K562 (cell line): ENCODE data around the gene CTF1. TPM values are rescaled to one million over a fixed set of nuclear protein-coding genes. Genes with fewer than 3 reads are reported as not detected.

Experiments
- ATAC-seq: fragments of 200-7000 bp; cut with Tn5 transposase; 3 replicates; pipeline ENCODE4 v1.9.1; 2020; ENCODE audit warnings: moderate library complexity
- BruUV-seq: library from RNA; stranded (reverse); fragments of 400-500 nt; replicated peaks from 2 replicates; lab custom pipeline; 2021; lab: Mats Ljungman, UMichigan
- CTCF ChIA-PET: fragments of 300-600 bp; formaldehyde crosslinking; extraction: SDS; loops from one replicate; lab custom pipeline; 2021; ENCODE audit warnings: low intra/inter-chr PET ratio; lab: Yijun Ruan, JAX
- POLR2A ChIA-PET: fragments of 300-600, 350-650 bp; sonication (Branson Sonifier 250); formaldehyde crosslinking; extraction: SDS; loops from one replicate; lab custom pipeline; 2021; ENCODE audit warnings: antibody characterized with exemption, inconsistent platforms; lab: Yijun Ruan, JAX
- DNase-seq, 4 experiments: peaks; one replicate each; pipeline versions ENCODE4 v3.0.0 to v3.0.0-alpha.2; 2011 to 2018; ENCODE audit warnings: low spot score in 3 of 4, mixed read lengths in 3 of 4; ENCODE audit errors: extremely low read depth in 1 of 4
- FAIRE-seq: peaks from 2 replicates; lab custom pipeline; 2011; peaks lifted over from hg19 to GRCh38; lab: Jason Lieb, UNC
- H2AFZ ChIP-seq: 2 replicates; pipeline ENCODE4 v1.6.0; 2011; ENCODE audit warnings: low read depth, low read length, control low read depth, inconsistent platforms
- H3K27ac ChIP-seq: fragments of 200-600 bp; 3 replicates; pipeline ENCODE4 v1.8.0; 2011; ENCODE audit warnings: low read depth, mild to moderate bottlenecking, control low read depth, inconsistent platforms, low read length, moderate library complexity, mixed read lengths; ENCODE audit errors: extremely low read depth
- H3K27me3 ChIP-seq, 2 experiments: fragments of 300-600 bp in 1 of 2; 2 replicates in 1 of 2; 3 replicates in 1 of 2; pipeline versions ENCODE4 v1.6.0 to v1.8.0; 2011; ENCODE audit warnings: inconsistent platforms in 2 of 2, low read length in 2 of 2, mild to moderate bottlenecking in 1 of 2, mixed read lengths in 1 of 2, moderate library complexity in 1 of 2; ENCODE audit not compliant: control insufficient read depth in 2 of 2, insufficient read depth in 2 of 2
- H3K36me3 ChIP-seq: fragments of 300-600 bp; 3 replicates; pipeline ENCODE4 v1.8.0; 2011; ENCODE audit warnings: mild to moderate bottlenecking, low read length, inconsistent platforms; ENCODE audit not compliant: control insufficient read depth, insufficient read depth
- H3K4me1 ChIP-seq, 2 experiments: fragments of 200-600 bp in 1 of 2; replicated peaks in 1 of 2; 2 replicates in 1 of 2; 3 replicates in 1 of 2; pipeline versions ENCODE4 v1.5.1 to v1.8.0; 2011; ENCODE audit warnings: inconsistent platforms in 2 of 2, low read length in 2 of 2, mild to moderate bottlenecking in 1 of 2, mixed read lengths in 1 of 2, moderate library complexity in 1 of 2; ENCODE audit not compliant: control insufficient read depth in 2 of 2, insufficient read depth in 2 of 2
- H3K4me2 ChIP-seq: 2 replicates; pipeline ENCODE4 v1.6.1; 2011; ENCODE audit warnings: low read length, control low read depth, inconsistent platforms, mixed read lengths; ENCODE audit not compliant: insufficient read depth
- H3K4me3 ChIP-seq: fragments of 200-600 bp; sonication (generic), shearing (Covaris generic); 2 replicates; pipeline ENCODE4 v1.5.1; 2016; ENCODE audit warnings: control low read depth, inconsistent platforms
- H3K79me2 ChIP-seq: fragments of 200-600 bp; 3 replicates; pipeline ENCODE4 v1.8.0; 2011; ENCODE audit warnings: low read length, inconsistent platforms; ENCODE audit not compliant: control insufficient read depth, insufficient read depth
- H3K9ac ChIP-seq, 2 experiments: 2 replicates each; pipeline versions ENCODE4 v1.6.0 to v1.6.1; 2011; ENCODE audit warnings: low read depth in 2 of 2, low read length in 2 of 2, control low read depth in 1 of 2, inconsistent platforms in 1 of 2, mild to moderate bottlenecking in 1 of 2, mixed read lengths in 1 of 2; ENCODE audit not compliant: insufficient read depth in 1 of 2
- H3K9me1 ChIP-seq: one replicate; pipeline ENCODE4 v1.6.0; 2011; ENCODE audit warnings: inconsistent platforms, mild to moderate bottlenecking, low read length, moderate library complexity; ENCODE audit not compliant: control insufficient read depth, insufficient read depth
- H3K9me3 ChIP-seq: replicated peaks from 2 replicates; pipeline ENCODE4 v1.5.1; 2011; ENCODE audit warnings: low read depth, low read length, inconsistent platforms; ENCODE audit not compliant: control insufficient read depth, insufficient read depth
- H4K20me1 ChIP-seq: replicated peaks from 2 replicates; pipeline ENCODE4 v1.6.1; 2011; ENCODE audit warnings: low read length, inconsistent platforms, mixed read lengths; ENCODE audit not compliant: control insufficient read depth, insufficient read depth
- CHD2 ChIP-seq: IDR thresholded peaks from 2 replicates; pipeline ENCODE4 v1.6.1; 2011; ENCODE audit warnings: low read depth, low read length
- FIP1L1 ChIP-seq: fragments of 200-400 bp; formaldehyde crosslinking; IDR thresholded peaks from 2 replicates; pipeline ENCODE4 v1.6.1; 2018; ENCODE audit warnings: mild to moderate bottlenecking, low read depth, low read length; ENCODE audit not compliant: poor library complexity, severe bottlenecking
- GATA2 ChIP-seq: sonication (generic); formaldehyde crosslinking; IDR thresholded peaks from 2 replicates; pipeline ENCODE4 v1.4.0; 2020; ENCODE audit warnings: mild to moderate bottlenecking, missing genetic modification reagents
- HLTF ChIP-seq: fragments of 450-650 bp; IDR thresholded peaks from 2 replicates; pipeline ENCODE4 v1.6.1; 2016
- HNRNPUL1 ChIP-seq: fragments of 200-400 bp; formaldehyde crosslinking; IDR thresholded peaks from 2 replicates; pipeline ENCODE4 v1.6.1; 2017; ENCODE audit warnings: low read length
- KDM1A ChIP-seq, 2 experiments: fragments of 450-650 bp; IDR thresholded peaks; 2 replicates each; pipeline ENCODE4 v1.6.1; 2016; ENCODE audit warnings: mild to moderate bottlenecking in 2 of 2
- MTA1 ChIP-seq: fragments of 450-650 bp; IDR thresholded peaks from 2 replicates; pipeline ENCODE4 v1.6.1; 2017; ENCODE audit warnings: borderline replicate concordance
- PHF8 ChIP-seq: fragments of 200-600 bp; sonication (generic); IDR thresholded peaks from 2 replicates; pipeline ENCODE4 v1.6.1; 2012; ENCODE audit warnings: mixed run types, mild to moderate bottlenecking, inconsistent platforms, low read length, moderate library complexity, borderline replicate concordance
- POLR2AphosphoS2 ChIP-seq: IDR thresholded peaks from 2 replicates; pipeline ENCODE4 v1.6.1; 2012; ENCODE audit warnings: low read length, improper control_type of control experiment
- POLR2H ChIP-seq: IDR thresholded peaks from 2 replicates; pipeline ENCODE4 v1.6.1; 2016; ENCODE audit warnings: missing genetic modification characterization, low read depth, mild to moderate bottlenecking, control low read depth, missing compliant biosample characterization, moderate library complexity
- POLR3A ChIP-seq: IDR thresholded peaks from 2 replicates; pipeline ENCODE4 v1.6.1; 2011; ENCODE audit warnings: borderline replicate concordance, mild to moderate bottlenecking, moderate library complexity; ENCODE audit not compliant: insufficient read length, insufficient read depth; ENCODE audit errors: extremely low read depth
- RBM25 ChIP-seq: fragments of 200-400 bp; formaldehyde crosslinking; IDR thresholded peaks from 2 replicates; pipeline ENCODE4 v1.6.1; 2018; ENCODE audit warnings: low read length, low read depth, moderate library complexity; ENCODE audit not compliant: severe bottlenecking
- RCOR1 ChIP-seq, 2 experiments: IDR thresholded peaks; 2 replicates each; pipeline ENCODE4 v1.6.1; 2012; ENCODE audit warnings: low read depth in 2 of 2, low read length in 2 of 2, borderline replicate concordance in 1 of 2, improper control_type of control experiment in 1 of 2
- SMAD1 ChIP-seq: fragments of 150-350 bp; IDR thresholded peaks from 2 replicates; pipeline ENCODE4 v1.6.1; 2014; ENCODE audit warnings: low read length, low read depth; ENCODE audit not compliant: partially characterized antibody
- TEAD1 ChIP-seq, 2 experiments: fragments of 450-650 bp in 1 of 2; sonication (generic) in 1 of 2; formaldehyde crosslinking; IDR thresholded peaks; 2 replicates each; pipeline versions ENCODE4 v1.4.0 to v1.8.0; 2020 to 2022; ENCODE audit warnings: mild to moderate bottlenecking in 2 of 2, missing genetic modification reagents in 1 of 2
- U2AF2 ChIP-seq: fragments of 200-400 bp; formaldehyde crosslinking; optimal IDR thresholded peaks from 2 replicates; pipeline ENCODE3; 2017; ENCODE audit warnings: low read depth, mild to moderate bottlenecking, low read length
- ZFPM2 ChIP-seq: fragments of 250-450 bp; sonication (Bioruptor Pico); IDR thresholded peaks from 2 replicates; pipeline ENCODE4 v1.5.1; 2022; ENCODE audit warnings: mild to moderate bottlenecking
- ZNF311 ChIP-seq: fragments of 250-450 bp; sonication (Bioruptor Pico); IDR thresholded peaks from 2 replicates; pipeline ENCODE4 v1.4.0; 2020; ENCODE audit warnings: mild to moderate bottlenecking, moderate library complexity
- ZNF830 ChIP-seq: fragments of 250-450 bp; sonication (Bioruptor Pico); IDR thresholded peaks from 2 replicates; pipeline ENCODE4 v1.5.0; 2021; ENCODE audit warnings: mild to moderate bottlenecking
- WGBS: fragments of 100-300 bp; shearing (Covaris generic); methylation state at CpG from one replicate; pipeline ENCODE4 v1.1.6; 2016; ENCODE audit warnings: low coverage, mixed read lengths; ENCODE audit not compliant: insufficient coverage; ENCODE audit errors: missing lambda C conversion rate; 5-methylcytosine and 5-hydroxymethylcytosine counted together
- in situ Hi-C: fragments of 300-500 bp; cut with MboI; formaldehyde crosslinking; loops from 4 replicates; pipeline ENCODE4 v1.15.0; 2018; ENCODE audit warnings: inconsistent platforms, mixed read lengths
- intact Hi-C: fragments of 100-400 bp; cut with micrococcal nuclease; formaldehyde crosslinking; loops from 2 replicates; pipeline ENCODE4 v1.14.2; 2022
- polyA plus RNA-seq, 8 experiments: library from polyadenylated mRNA; depleted of rRNA in 4 of 8; stranded (reverse) in 5 of 8; unstranded in 3 of 8; fragments of >200 nt; fragmentation: Nextera tagmentation in 2 of 8; fragmentation: Illumina TruSeq in 1 of 8; extraction: Ambion mirVana in 2 of 8; extraction: Trizol in 1 of 8; gene quantifications; 2 replicates each; pipeline versions ENCODE4 v1.2.1 to v1.2.3, GENCODE V29; 2011 to 2014; ENCODE audit warnings: inconsistent platforms in 1 of 8, missing spikeins in 1 of 8
- total RNA-seq, 7 experiments: library from RNA; depleted of rRNA in 6 of 7; stranded (reverse); fragments of >200 nt in 6 of 7; fragmentation: Illumina TruSeq in 2 of 7; extraction: Trizol in 2 of 7; gene quantifications; 2 replicates each; pipeline versions ENCODE4 v1.2.1 to v1.2.3, GENCODE V29; 2011 to 2021; ENCODE audit warnings: low replicate concordance in 1 of 7

The CTF1 gene
- total and polyA plus RNA-seq, 9 of the 15 experiments (the other 6 are each of a cell fraction or from before 2014, with no cell fraction given) = 0.24 to 2.5 (median 0.44) TPM

- no peak for TF ChIP-seq POLR3A
- TF ChIP-seq RCOR1 (IDR thresholded peaks at IDR 0.05; ENCODE audit: borderline replicate concordance in 1 of 2, low read depth in 2 of 2, low read length in 2 of 2) = no peak
- no peak for TF ChIP-seq ZFPM2 (CRISPR knock-in tag)
- peak; percentile 40; the same call in 1 of the 2 replicates for TF ChIP-seq PHF8
- TF ChIP-seq, all 486 proteins: peak for 79
These were observed 52.5 kb downstream of the CTF1 start, which contains the start of gene ORAI3 (continued) for GRCh38 chr16:30948667-30949649.

GRCh38 chr16:30949650-30950515 lies 53.5 kb downstream of the CTF1 start:
- in situ Hi-C loops = loop anchor here (10.0 to 25.0 kb wide), 2 partner anchors 745 to 912 kb away; partner anchors contain the start of gene ZNF267
- H3K27me3 ChIP-seq = no peaks in the 10 kb centered on the region
- intact Hi-C loops = loop anchor here (2.0 to 10.0 kb wide), 3 partner anchors 15 to 505 kb away; partner anchors contain the start of genes ARMC5 and VKORC1
- BruUV-seq = TSS peak; percentile 95
- ChIA-PET CTCF (no interaction called here), POLR2A (interaction anchor here (0.5 to 2.0 kb wide), 8 partner anchors 10 to 1096 kb away, joined by 3 to 10 read pairs (median 3); partner anchors contain the start of genes HSD3B7 and ZNF629)
- H3K9me1 ChIP-seq = peaks cover 4% of the 10 kb centered on the region
- peak overlapping the region; percentile 98 for H3K4me2 ChIP-seq
- WGBS = 2% methylated on average over 21 of the region's 21 CpGs
- peaks cover 32% of the 10 kb centered on the region for H3K79me2 ChIP-seq
- no peaks in the 10 kb centered on the region for H4K20me1 ChIP-seq
- peaks cover 34% of the 10 kb centered on the region; the same call in 2 of the 3 replicates for H3K36me3 ChIP-seq
- H3K4me3 ChIP-seq = peak overlapping the region; percentile 83
- no peak overlapping the region for H2AFZ ChIP-seq
- H3K9ac ChIP-seq = peak overlapping the region; percentile 82 to 94
- FAIRE-seq (peak; percentile 99), ATAC-seq (peak; percentile 86), DNase-seq (peak; percentile 69 to 96 (median 77))
- H3K4me1 ChIP-seq = peaks cover 26 to 55% of the 10 kb centered on the region in 2 experiments
- no peaks in the 10 kb centered on the region for H3K9me3 ChIP-seq
- H3K27ac ChIP-seq = peak overlapping the region; percentile 87
- TF ChIP-seq FIP1L1 (no peak), TEAD1 (CRISPR knock-in tag; IDR thresholded peaks at IDR 0.05) (peak; percentile 12 to 17; a peak in 2 of 4 replicates), HNRNPUL1 (no peak), POLR2AphosphoS2 (peak; percentile 94), POLR2H (peak; percentile 78), SMAD1 (peak; percentile 5), HLTF (peak; percentile 66), ZNF830 (CRISPR knock-in tag) (peak; percentile 74; the same call in 1 of the 2 replicates), ZFPM2 (CRISPR knock-in tag) (peak; percentile 72; the same call in 1 of the 2 replicates), KDM1A (IDR thresholded peaks at IDR 0.05) (peak; percentile 22 to 33; a peak in 2 of 4 replicates), MTA1 (peak; percentile 63; the same call in 1 of the 2 replicates), CHD2 (0 out of 2 replicates have a peak, but pooled peaks have one; percentile 28), U2AF2 (no peak), GATA2 (CRISPR knock-in tag) (peak; percentile 72; the same call in 1 of the 2 replicates), RBM25 (no peak), ZNF311 (CRISPR knock-in tag) (no peak)
